CD4-positive, CD25-positive, alpha-beta regulatory T cell (primary cell): ENCODE data around the gene TRIM7. TPM values are rescaled to one million over a fixed set of nuclear protein-coding genes. Genes with fewer than 3 reads are reported as not detected.
A peak's percentile ranks its signal among the peaks of the same experiment; 100 is the strongest.
"Not testable (repeated sequence)": the region's sequence is repeated elsewhere in the genome, so short reads cannot be mapped to it uniquely, and the experiment has no call there.

ENCODE experiments used
- ATAC-seq, 2 donors: fragments of 150-1000 bp; cut with Tn5 transposase; one replicate each; pipeline ENCODE4 v1.10.0; 2021; ENCODE audit warnings: low read depth in 2 of 2, moderate number of reproducible peaks in 2 of 2, moderate library complexity in 1 of 2
- DNase-seq, 3 donors: peaks; one replicate each; pipeline versions ENCODE4 v3.0.0 to v3.0.0-alpha.2; 2012 to 2022; ENCODE audit warnings: mixed read lengths in 1 of 3
- H3K27ac ChIP-seq: one replicate; pipeline ENCODE4 v1.7.0; 2013; ENCODE audit warnings: mild to moderate bottlenecking, low read length; ENCODE audit not compliant: insufficient read depth, poor library complexity, severe bottlenecking
- H3K27me3 ChIP-seq: one replicate; pipeline ENCODE4 v1.7.0; 2013; ENCODE audit warnings: low read length; ENCODE audit not compliant: control insufficient read depth, insufficient read depth
- H3K36me3 ChIP-seq: one replicate; pipeline ENCODE4 v1.7.0; 2013; ENCODE audit warnings: mild to moderate bottlenecking, low read length, moderate library complexity; ENCODE audit not compliant: control insufficient read depth, insufficient read depth
- H3K4me1 ChIP-seq: 2 replicates; pipeline ENCODE4 v1.7.0; 2013; ENCODE audit warnings: mild to moderate bottlenecking, low read length; ENCODE audit not compliant: insufficient read depth, control insufficient read depth, poor library complexity, severe bottlenecking
- H3K4me3 ChIP-seq: one replicate; pipeline ENCODE4 v1.7.0; 2013; ENCODE audit warnings: low read depth, mild to moderate bottlenecking, low read length, moderate library complexity
- H3K9me3 ChIP-seq, 2 experiments: 1 replicate in 1 of 2; 2 replicates in 1 of 2; pipeline ENCODE4 v1.7.0; 2013; ENCODE audit warnings: low read length in 2 of 2, mild to moderate bottlenecking in 1 of 2, moderate library complexity in 1 of 2; ENCODE audit not compliant: control insufficient read depth in 2 of 2
- H3K27ac Mint-ChIP-seq, 3 donors: one replicate each; pipeline ENCODE4 v1.8.0; 2020 to 2022; ENCODE audit warnings: mild to moderate bottlenecking in 3 of 3, mixed read lengths in 3 of 3, moderate library complexity in 2 of 3
- H3K27me3 Mint-ChIP-seq: one replicate; pipeline ENCODE4 v1.8.0; 2022; ENCODE audit warnings: mild to moderate bottlenecking, mixed read lengths
- H3K36me3 Mint-ChIP-seq: one replicate; pipeline ENCODE4 v1.8.0; 2020; ENCODE audit warnings: mixed read lengths
- H3K4me1 Mint-ChIP-seq, 4 donors: one replicate each; pipeline ENCODE4 v1.8.0; 2020 to 2022; ENCODE audit warnings: mixed read lengths in 4 of 4, mild to moderate bottlenecking in 1 of 4
- H3K4me3 Mint-ChIP-seq, 4 donors: one replicate each; pipeline ENCODE4 v1.8.0; 2020 to 2022; ENCODE audit warnings: mild to moderate bottlenecking in 4 of 4, mixed read lengths in 4 of 4, moderate library complexity in 3 of 4
- H3K9me3 Mint-ChIP-seq, 7 donors: one replicate each; pipeline ENCODE4 v1.8.0; 2020 to 2022; ENCODE audit warnings: mixed read lengths in 7 of 7, mild to moderate bottlenecking in 3 of 7, moderate library complexity in 2 of 7
- polyA plus RNA-seq, 4 donors: library from polyadenylated mRNA; unstranded; fragments of 300-500 nt; fragmentation: Illumina TruSeq; gene quantifications; one replicate each; pipeline ENCODE4 v1.2.3, GENCODE V29; 2021
- total RNA-seq: library from RNA; stranded (reverse); gene quantifications from one replicate; pipeline ENCODE4 v1.2.3, GENCODE V29; 2022

TRIM7 gene
- total and polyA plus RNA-seq, 5 donors from 2014 or later, result 0.16 to 0.72 (median 0.47) TPM; not detected in 2

DNA sequence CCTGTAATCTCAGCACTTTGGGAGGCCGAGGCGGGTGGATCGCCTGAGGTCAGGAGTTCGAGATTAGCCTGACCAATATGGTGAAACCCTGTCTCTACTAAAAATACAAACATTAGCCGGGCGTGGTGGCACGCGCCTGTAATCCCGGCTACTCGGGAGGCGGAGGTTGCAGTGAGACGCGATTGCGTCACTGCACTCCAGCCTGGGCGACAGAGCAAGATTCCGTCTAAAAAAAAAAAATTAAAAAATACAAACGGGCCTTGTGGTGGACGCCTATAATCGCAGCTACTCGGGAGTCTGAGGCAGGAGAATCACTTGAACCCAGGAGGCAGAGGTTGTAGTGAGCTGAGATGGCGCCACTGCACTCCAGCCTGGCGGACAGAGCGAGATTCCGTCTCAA, 4.0 kb upstream of the TRIM7 start:
- H3K27ac ChIP-seq, H3K36me3 Mint-ChIP-seq, H3K27me3 ChIP-seq, ATAC-seq, H3K9me3 ChIP-seq, H3K36me3 ChIP-seq, DNase-seq, H3K27ac Mint-ChIP-seq, H3K4me3 ChIP-seq, H3K9me3 Mint-ChIP-seq: not testable (repeated sequence)
- peak overlapping the region in 1 of 4 donors; percentile 47 for H3K4me3 Mint-ChIP-seq
- peaks cover 36% of the 10 kb centered on the region for H3K27me3 Mint-ChIP-seq
- peaks cover 18 to 36% (median 29%) of the 10 kb centered on the region in 4 donors for H3K4me1 Mint-ChIP-seq
- peaks cover 36% of the 10 kb centered on the region for H3K4me1 ChIP-seq

DNA sequence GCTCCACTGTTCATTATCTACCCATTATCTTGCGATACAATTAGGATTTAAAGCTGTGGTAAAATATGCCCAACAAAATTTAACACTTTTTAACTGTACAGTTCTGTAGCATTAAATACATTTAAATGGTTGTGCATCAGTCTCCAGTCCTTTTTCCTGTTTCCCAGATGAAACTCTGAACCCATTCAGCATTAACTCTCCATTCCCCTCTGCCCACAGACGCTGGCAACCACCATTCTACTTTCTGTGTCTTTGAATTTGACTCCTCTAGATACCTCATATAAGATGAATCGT, 2.9 kb upstream of the TRIM7 start:
- Histone ChIP-seq H3K4me1 (peaks cover 41% of the 10 kb centered on the region), H3K9me3 (no peaks in the 10 kb centered on the region), H3K36me3 (no peaks in the 10 kb centered on the region), H3K4me3 (peak overlapping the region; percentile 76), H3K27ac (peak overlapping the region; percentile 64), H3K27me3 (peaks cover 8% of the 10 kb centered on the region)
- H3K27ac Mint-ChIP-seq, result peak overlapping the region; percentile 93 to 98 (median 97)
- peaks cover 47% of the 10 kb centered on the region for H3K27me3 Mint-ChIP-seq
- H3K9me3 Mint-ChIP-seq, result peaks cover 0 to 9% (median 3%) of the 10 kb centered on the region in 7 donors
- DNase-seq (no peak), ATAC-seq (no peak)
- peaks cover 14 to 42% (median 29%) of the 10 kb centered on the region in 4 donors for H3K4me1 Mint-ChIP-seq
- peak overlapping the region; percentile 88 to 93 (median 90) for H3K4me3 Mint-ChIP-seq
- H3K36me3 Mint-ChIP-seq, result peaks cover 7% of the 10 kb centered on the region

DNA sequence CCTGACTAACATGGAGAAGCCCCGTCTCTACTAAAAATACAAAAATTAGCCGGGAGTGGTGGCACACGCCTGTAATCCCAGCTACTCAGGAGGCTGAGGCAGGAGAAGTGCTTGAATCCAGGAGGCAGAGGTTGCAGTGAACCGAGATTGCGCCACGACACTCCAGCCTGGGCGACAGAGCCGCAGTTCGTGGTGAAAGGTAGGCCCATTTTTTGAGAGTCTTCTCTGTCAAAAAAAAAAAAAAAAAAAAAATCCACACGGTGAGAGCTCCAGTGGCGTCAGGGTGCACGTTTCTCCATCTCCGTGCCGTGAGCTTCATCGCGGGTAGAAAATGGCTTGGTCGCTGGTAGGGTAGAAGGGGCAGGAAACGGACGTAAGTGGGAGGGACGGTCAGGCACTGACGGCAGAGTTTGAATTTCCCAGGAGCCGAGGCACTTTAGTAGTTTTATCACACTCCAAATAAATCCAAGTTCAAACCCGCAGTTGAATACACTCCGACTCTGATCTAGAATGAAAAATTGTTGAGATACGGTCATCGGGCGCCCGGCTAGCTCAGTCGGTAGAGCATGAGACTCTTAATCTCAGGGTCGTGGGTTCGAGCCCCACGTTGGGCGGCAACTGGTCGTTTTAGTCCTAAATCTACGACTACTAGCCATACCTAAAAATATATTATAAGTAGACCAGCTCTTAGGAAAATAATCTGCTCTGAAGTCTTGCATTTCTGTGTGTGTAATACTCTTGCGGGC, 2.4 kb upstream of the TRIM7 start:
- ATAC-seq (peak; percentile 48 to 55), DNase-seq (peak; percentile 56 to 78 (median 72))
- H3K36me3 ChIP-seq, result no peaks in the 10 kb centered on the region
- H3K27ac ChIP-seq, result peak overlapping the region; percentile 64
- Mint-ChIP-seq H3K4me1 (peaks cover 14 to 41% (median 29%) of the 10 kb centered on the region in 4 donors), H3K36me3 (peaks cover 7% of the 10 kb centered on the region), H3K9me3 (peaks cover 0 to 9% (median 3%) of the 10 kb centered on the region in 7 donors), H3K4me3 (peak overlapping the region; percentile 88 to 93 (median 90)), H3K27ac (peak overlapping the region; percentile 93 to 98 (median 97)), H3K27me3 (peaks cover 52% of the 10 kb centered on the region)
- H3K4me1 ChIP-seq, result peaks cover 41% of the 10 kb centered on the region
- peaks cover 8% of the 10 kb centered on the region for H3K27me3 ChIP-seq
- H3K9me3 ChIP-seq, result no peaks in the 10 kb centered on the region
- H3K4me3 ChIP-seq, result peak overlapping the region; percentile 76

DNA sequence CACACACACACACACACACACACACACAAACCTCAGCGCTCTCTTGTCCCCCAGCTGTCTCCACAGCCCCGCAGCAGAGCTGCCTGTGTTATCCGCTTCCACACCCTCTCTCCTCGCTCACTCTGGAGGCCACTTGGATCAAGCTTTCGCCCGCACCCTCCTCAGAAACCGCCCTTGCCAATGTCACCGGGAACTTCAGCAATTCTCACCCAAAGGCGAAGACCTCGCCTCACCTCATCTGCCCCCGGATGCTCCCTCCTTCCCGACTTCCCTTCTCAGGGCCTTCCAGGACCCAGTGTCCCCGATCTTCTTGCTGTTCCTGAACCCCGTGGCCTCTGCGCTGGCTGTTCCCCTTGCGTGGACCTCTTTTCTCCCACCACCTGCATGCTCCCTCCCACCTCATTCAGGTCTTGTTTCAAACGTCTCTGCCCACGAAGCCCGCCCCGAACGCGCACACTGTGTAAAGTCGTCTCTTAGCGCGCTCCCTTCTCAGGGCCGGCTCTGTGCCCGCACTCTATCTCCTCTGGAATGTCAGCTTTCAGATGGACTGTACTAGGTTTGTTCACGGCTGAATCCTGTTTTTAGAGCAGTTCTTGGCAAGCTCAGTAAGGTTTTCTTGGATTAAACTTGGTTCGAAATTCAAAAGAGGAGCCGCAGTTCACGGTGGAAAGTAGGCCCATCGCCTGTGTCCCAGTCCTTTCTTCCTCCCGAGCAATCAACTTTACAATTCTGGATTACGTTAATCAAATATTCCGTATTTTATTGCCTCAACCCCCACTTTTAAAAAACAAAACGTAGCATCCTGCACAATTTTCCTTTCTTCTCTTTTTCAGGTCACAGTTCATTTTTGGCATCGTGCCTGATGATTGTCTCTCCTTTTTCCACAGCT, 1.0 kb upstream of the TRIM7 start:
- Histone ChIP-seq H3K36me3 (no peaks in the 10 kb centered on the region), H3K9me3 (no peaks in the 10 kb centered on the region), H3K27me3 (peaks cover 8% of the 10 kb centered on the region), H3K4me3 (peak overlapping the region; percentile 81), H3K4me1 (peaks cover 41% of the 10 kb centered on the region), H3K27ac (no peak overlapping the region)
- peaks cover 0 to 9% (median 3%) of the 10 kb centered on the region in 7 donors for H3K9me3 Mint-ChIP-seq
- H3K27ac Mint-ChIP-seq, result peak overlapping the region; percentile 93 to 98 (median 97)
- peaks cover 14 to 41% (median 28%) of the 10 kb centered on the region in 4 donors for H3K4me1 Mint-ChIP-seq
- H3K27me3 Mint-ChIP-seq, result peaks cover 59% of the 10 kb centered on the region
- peaks cover 7% of the 10 kb centered on the region for H3K36me3 Mint-ChIP-seq
- ATAC-seq (no peak), DNase-seq (peak in 1 of 3 donors; percentile 27)
- peak overlapping the region; percentile 88 to 93 (median 90) for H3K4me3 Mint-ChIP-seq

GRCh38 chr5:181204113-181204825, 727 bp downstream of the TRIM7 start:
- peaks cover 0 to 9% (median 3%) of the 10 kb centered on the region in 7 donors for H3K9me3 Mint-ChIP-seq
- peaks cover 14 to 38% (median 27%) of the 10 kb centered on the region in 4 donors for H3K4me1 Mint-ChIP-seq
- no peaks in the 10 kb centered on the region for H3K36me3 ChIP-seq
- ATAC-seq (no peak), DNase-seq (peak in 1 of 3 donors; percentile 23)
- H3K27me3 Mint-ChIP-seq, result peaks cover 60% of the 10 kb centered on the region
- H3K4me1 ChIP-seq, result peaks cover 41% of the 10 kb centered on the region
- no peak overlapping the region for H3K27ac ChIP-seq
- H3K27me3 ChIP-seq, result peaks cover 8% of the 10 kb centered on the region
- peak overlapping the region in 1 of 3 donors; percentile 56 for H3K27ac Mint-ChIP-seq
- H3K36me3 Mint-ChIP-seq, result peaks cover 7% of the 10 kb centered on the region
- H3K4me3 ChIP-seq, result no peak overlapping the region
- H3K9me3 ChIP-seq, result no peaks in the 10 kb centered on the region
- H3K4me3 Mint-ChIP-seq, result peak overlapping the region; percentile 78 to 94 (median 88)

- H3K27ac Mint-ChIP-seq, result peak overlapping the region in 1 of 3 donors; percentile 56
- peak in 1 of 3 donors; percentile 16 for DNase-seq
- H3K36me3 ChIP-seq, result no peaks in the 10 kb centered on the region
- peaks cover 41% of the 10 kb centered on the region for H3K4me1 ChIP-seq
- peaks cover 60% of the 10 kb centered on the region for H3K27me3 Mint-ChIP-seq
- peaks cover 14 to 38% (median 27%) of the 10 kb centered on the region in 4 donors for H3K4me1 Mint-ChIP-seq
- no peak for ATAC-seq
- peaks cover 8% of the 10 kb centered on the region for H3K27me3 ChIP-seq
- peak overlapping the region; percentile 78 to 94 (median 88) for H3K4me3 Mint-ChIP-seq
- no peak overlapping the region for H3K27ac ChIP-seq
- peaks cover 0 to 9% (median 3%) of the 10 kb centered on the region in 7 donors for H3K9me3 Mint-ChIP-seq
- peaks cover 7% of the 10 kb centered on the region for H3K36me3 Mint-ChIP-seq
- no peak overlapping the region for H3K4me3 ChIP-seq
- H3K9me3 ChIP-seq, result no peaks in the 10 kb centered on the region
Observed at GRCh38 chr5:181203777-181204112, 1.3 kb downstream of the TRIM7 start.

GRCh38 chr5:181203093-181203711, 1.8 kb downstream of the TRIM7 start:
- H3K9me3 ChIP-seq, result no peaks in the 10 kb centered on the region
- Mint-ChIP-seq H3K27ac (no peak overlapping the region), H3K4me3 (peak overlapping the region in 3 of 4 donors; percentile 78 to 91 (median 85)), H3K4me1 (peaks cover 11 to 37% (median 25%) of the 10 kb centered on the region in 4 donors), H3K9me3 (peaks cover 0 to 11% (median 3%) of the 10 kb centered on the region in 7 donors), H3K27me3 (peaks cover 60% of the 10 kb centered on the region), H3K36me3 (peaks cover 7% of the 10 kb centered on the region)
- peaks cover 8% of the 10 kb centered on the region for H3K27me3 ChIP-seq
- DNase-seq (no peak), ATAC-seq (no peak)
- H3K27ac ChIP-seq, result no peak overlapping the region
- H3K4me1 ChIP-seq, result peaks cover 41% of the 10 kb centered on the region
- H3K36me3 ChIP-seq, result no peaks in the 10 kb centered on the region
- H3K4me3 ChIP-seq, result no peak overlapping the region
